ENCODE results near the gene STAT4.

Gene STAT4

GRCh38 chr2:191128172-191128910, 22.5 kb downstream of the STAT4 start:
- no peak overlapping the region for H4K91ac ChIP-seq (ENCODE audit: low read depth, low read length, poor library complexity)
- whole genome bisulfite sequencing, 2 donors (ENCODE audit: extremely low coverage in 2 of 2, insufficient read length in 2 of 2, insufficient replicate concordance in 1 of 2), result no CpG with 5 or more reads among the region's 8 CpGs

DNA sequence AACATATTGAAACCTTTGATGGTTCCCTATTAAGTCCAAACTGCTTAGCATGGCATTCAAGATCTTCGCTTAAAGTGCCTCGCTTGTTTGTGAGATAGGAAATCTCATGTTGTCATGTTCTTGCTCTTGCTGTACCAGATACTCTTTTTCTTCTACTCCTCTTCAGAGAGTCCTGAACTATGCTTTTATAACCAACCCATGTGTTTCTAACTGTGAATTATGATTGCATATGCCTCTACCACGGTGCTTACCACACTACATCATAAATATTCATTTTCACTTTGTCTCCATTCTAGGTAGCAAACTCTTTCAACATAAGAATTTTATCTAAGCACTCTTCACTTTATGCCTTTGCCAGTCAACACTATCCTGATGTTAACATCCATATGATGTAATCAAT, 23.6 kb downstream of the STAT4 start:
- Histone ChIP-seq H4K91ac (ENCODE audit: low read depth, low read length, poor library complexity) (no peak overlapping the region), H3K4me2 (ENCODE audit: insufficient read depth, low read length, poor library complexity, severe bottlenecking) (no peak overlapping the region), H2AFZ (ENCODE audit: low read length) (no peak overlapping the region), H3K18ac (ENCODE audit: low read length) (no peak overlapping the region), H3K4ac (ENCODE audit: low read length) (no peak overlapping the region), H3K27ac (replicated peaks; ENCODE audit: low read length) (no peak overlapping the region), H3K14ac (ENCODE audit: low read length) (no peak overlapping the region), H3K4me1 (ENCODE audit: control insufficient read depth in 2 of 2, insufficient read depth in 1 of 2, low read depth in 1 of 2, low read length in 2 of 2) (no peaks in the 10 kb centered on the region), H2BK5ac (ENCODE audit: low read length) (no peak overlapping the region), H4K8ac (ENCODE audit: low read depth, low read length) (no peak overlapping the region), H2BK120ac (ENCODE audit: low read depth, low read length) (no peak overlapping the region), H3K36me3 (replicated peaks in 1 of 2; ENCODE audit: control insufficient read depth in 2 of 2, insufficient read depth in 2 of 2, low read length in 2 of 2) (no peaks in the 10 kb centered on the region), H2BK12ac (ENCODE audit: low read length) (no peak overlapping the region), H3K9me3 (replicated peaks in 1 of 2; ENCODE audit: control insufficient read depth in 2 of 2, insufficient read depth in 1 of 2, low read depth in 1 of 2, low read length in 2 of 2) (no peaks in the 10 kb centered on the region), H3K79me1 (ENCODE audit: low read depth, low read length) (no peaks in the 10 kb centered on the region), H3K23ac (ENCODE audit: low read depth, low read length, poor library complexity) (no peak overlapping the region), H2BK15ac (ENCODE audit: low read length) (no peak overlapping the region), H3K27me3 (ENCODE audit: control insufficient read depth in 3 of 3, insufficient read depth in 3 of 3, low read depth in 1 of 3, low read length in 3 of 3) (no peaks in the 10 kb centered on the region), H3K4me3 (ENCODE audit: low read length in 2 of 2) (no peak overlapping the region), H2AK5ac (ENCODE audit: low read depth, low read length) (no peak overlapping the region), H3K9ac (ENCODE audit: low read depth, low read length, poor library complexity) (no peak overlapping the region)
- no peak for DNase-seq (ENCODE audit: low spot score)
- no CpG with 5 or more reads among the region's 3 CpGs for WGBS, 2 donors (ENCODE audit: extremely low coverage in 2 of 2, insufficient read length in 2 of 2, insufficient replicate concordance in 1 of 2)

More at GRCh38 chr2:191128172-191128910, 22.5 kb downstream of the STAT4 start:
- no peak overlapping the region for H3K27ac ChIP-seq (replicated peaks; ENCODE audit: low read length)
- H3K4me3 ChIP-seq (ENCODE audit: low read length in 2 of 2), result no peak overlapping the region
- no peak for DNase-seq (ENCODE audit: low spot score)
- no peak overlapping the region for H4K8ac ChIP-seq (ENCODE audit: low read depth, low read length)
- no peak overlapping the region for H2BK12ac ChIP-seq (ENCODE audit: low read length)
- no peak overlapping the region for H2BK5ac ChIP-seq (ENCODE audit: low read length)
- H2AK5ac ChIP-seq (ENCODE audit: low read depth, low read length), result no peak overlapping the region
- no peak overlapping the region for H2BK15ac ChIP-seq (ENCODE audit: low read length)
- no peak overlapping the region for H3K4me2 ChIP-seq (ENCODE audit: insufficient read depth, low read length, poor library complexity, severe bottlenecking)
- H3K14ac ChIP-seq (ENCODE audit: low read length), result no peak overlapping the region
- H2AFZ ChIP-seq (ENCODE audit: low read length), result no peak overlapping the region
- no peak overlapping the region for H3K9ac ChIP-seq (ENCODE audit: low read depth, low read length, poor library complexity)
- no peak overlapping the region for H3K23ac ChIP-seq (ENCODE audit: low read depth, low read length, poor library complexity)
- no peaks in the 10 kb centered on the region for H3K4me1 ChIP-seq (ENCODE audit: control insufficient read depth in 2 of 2, insufficient read depth in 1 of 2, low read depth in 1 of 2, low read length in 2 of 2)
- H3K27me3 ChIP-seq (ENCODE audit: control insufficient read depth in 3 of 3, insufficient read depth in 3 of 3, low read depth in 1 of 3, low read length in 3 of 3), result no peaks in the 10 kb centered on the region
- H3K18ac ChIP-seq (ENCODE audit: low read length), result no peak overlapping the region
- no peak overlapping the region for H3K4ac ChIP-seq (ENCODE audit: low read length)
- H3K36me3 ChIP-seq (replicated peaks in 1 of 2; ENCODE audit: control insufficient read depth in 2 of 2, insufficient read depth in 2 of 2, low read length in 2 of 2), result no peaks in the 10 kb centered on the region
- no peaks in the 10 kb centered on the region for H3K9me3 ChIP-seq (replicated peaks in 1 of 2; ENCODE audit: control insufficient read depth in 2 of 2, insufficient read depth in 1 of 2, low read depth in 1 of 2, low read length in 2 of 2)
- no peak overlapping the region for H2BK120ac ChIP-seq (ENCODE audit: low read depth, low read length)
- H3K79me1 ChIP-seq (ENCODE audit: low read depth, low read length), result no peaks in the 10 kb centered on the region

DNA sequence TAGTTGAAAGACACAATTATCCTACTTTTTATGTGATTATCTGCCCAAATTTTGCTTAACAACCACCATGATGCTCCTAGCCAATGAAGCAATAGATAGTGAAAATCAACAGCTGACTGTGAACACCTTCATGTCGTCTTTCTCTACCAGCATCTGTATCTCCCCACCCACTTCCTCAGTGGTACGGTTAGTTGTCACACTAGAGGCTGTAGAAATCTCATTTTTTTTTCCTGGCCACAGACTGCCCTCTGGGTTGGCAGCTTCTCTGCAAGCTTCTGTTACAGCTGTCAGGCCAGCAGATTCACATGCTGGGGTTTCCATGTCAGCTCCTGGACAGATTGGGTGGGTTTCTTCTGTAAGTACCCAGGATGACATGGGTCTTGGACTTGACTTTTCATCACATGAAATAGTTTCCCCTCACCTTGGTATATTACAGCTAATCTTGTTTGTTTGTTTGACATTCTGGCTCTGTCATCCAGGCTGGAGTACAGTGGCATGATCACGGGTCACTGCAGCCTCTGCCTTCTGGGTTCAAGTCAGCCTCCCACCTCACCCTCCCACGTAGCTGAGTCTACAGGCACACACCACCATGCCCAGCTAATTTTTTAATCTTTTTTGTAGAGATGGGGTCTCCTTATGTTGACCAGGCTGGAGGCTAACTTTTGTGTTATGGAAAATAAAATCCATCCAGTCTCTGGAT, 24.3 kb downstream of the STAT4 start:
- H3K14ac ChIP-seq (ENCODE audit: low read length), result no peak overlapping the region
- no peaks in the 10 kb centered on the region for H3K36me3 ChIP-seq (replicated peaks in 1 of 2; ENCODE audit: control insufficient read depth in 2 of 2, insufficient read depth in 2 of 2, low read length in 2 of 2)
- no peak overlapping the region for H3K9ac ChIP-seq (ENCODE audit: low read depth, low read length, poor library complexity)
- H2BK120ac ChIP-seq (ENCODE audit: low read depth, low read length), result no peak overlapping the region
- no peak overlapping the region for H3K18ac ChIP-seq (ENCODE audit: low read length)
- no peaks in the 10 kb centered on the region for H3K9me3 ChIP-seq (replicated peaks in 1 of 2; ENCODE audit: control insufficient read depth in 2 of 2, insufficient read depth in 1 of 2, low read depth in 1 of 2, low read length in 2 of 2)
- DNase-seq (ENCODE audit: low spot score), result no peak
- no peak overlapping the region for H4K91ac ChIP-seq (ENCODE audit: low read depth, low read length, poor library complexity)
- no CpG with 5 or more reads among the region's 4 CpGs for WGBS, 2 donors (ENCODE audit: extremely low coverage in 2 of 2, insufficient read length in 2 of 2, insufficient replicate concordance in 1 of 2)
- H4K8ac ChIP-seq (ENCODE audit: low read depth, low read length), result no peak overlapping the region
- H2BK15ac ChIP-seq (ENCODE audit: low read length), result no peak overlapping the region
- H2BK5ac ChIP-seq (ENCODE audit: low read length), result no peak overlapping the region
- no peaks in the 10 kb centered on the region for H3K27me3 ChIP-seq (ENCODE audit: control insufficient read depth in 3 of 3, insufficient read depth in 3 of 3, low read depth in 1 of 3, low read length in 3 of 3)
- H2AK5ac ChIP-seq (ENCODE audit: low read depth, low read length), result no peak overlapping the region
- no peak overlapping the region for H2BK12ac ChIP-seq (ENCODE audit: low read length)
- no peak overlapping the region for H3K4ac ChIP-seq (ENCODE audit: low read length)
- H3K4me1 ChIP-seq (ENCODE audit: control insufficient read depth in 2 of 2, insufficient read depth in 1 of 2, low read depth in 1 of 2, low read length in 2 of 2), result no peaks in the 10 kb centered on the region
- H3K4me3 ChIP-seq (ENCODE audit: low read length in 2 of 2), result no peak overlapping the region
- no peak overlapping the region for H2AFZ ChIP-seq (ENCODE audit: low read length)
- H3K4me2 ChIP-seq (ENCODE audit: insufficient read depth, low read length, poor library complexity, severe bottlenecking), result no peak overlapping the region
- no peaks in the 10 kb centered on the region for H3K79me1 ChIP-seq (ENCODE audit: low read depth, low read length)
- no peak overlapping the region for H3K23ac ChIP-seq (ENCODE audit: low read depth, low read length, poor library complexity)
- H3K27ac ChIP-seq (replicated peaks; ENCODE audit: low read length), result no peak overlapping the region

- Histone ChIP-seq H3K23ac (ENCODE audit: low read depth, low read length, poor library complexity) (no peak overlapping the region), H3K18ac (ENCODE audit: low read length) (no peak overlapping the region), H3K14ac (ENCODE audit: low read length) (no peak overlapping the region), H3K4ac (ENCODE audit: low read length) (no peak overlapping the region), H3K9ac (ENCODE audit: low read depth, low read length, poor library complexity) (no peak overlapping the region), H2BK12ac (ENCODE audit: low read length) (no peak overlapping the region), H4K8ac (ENCODE audit: low read depth, low read length) (no peak overlapping the region), H3K27me3 (ENCODE audit: control insufficient read depth in 3 of 3, insufficient read depth in 3 of 3, low read depth in 1 of 3, low read length in 3 of 3) (no peaks in the 10 kb centered on the region), H3K9me3 (replicated peaks in 1 of 2; ENCODE audit: control insufficient read depth in 2 of 2, insufficient read depth in 1 of 2, low read depth in 1 of 2, low read length in 2 of 2) (no peaks in the 10 kb centered on the region), H2BK5ac (ENCODE audit: low read length) (no peak overlapping the region), H2BK15ac (ENCODE audit: low read length) (no peak overlapping the region), H3K4me3 (ENCODE audit: low read length in 2 of 2) (no peak overlapping the region), H2AK5ac (ENCODE audit: low read depth, low read length) (no peak overlapping the region), H3K4me2 (ENCODE audit: insufficient read depth, low read length, poor library complexity, severe bottlenecking) (no peak overlapping the region), H3K27ac (replicated peaks; ENCODE audit: low read length) (no peak overlapping the region), H4K91ac (ENCODE audit: low read depth, low read length, poor library complexity) (no peak overlapping the region), H3K79me1 (ENCODE audit: low read depth, low read length) (no peaks in the 10 kb centered on the region), H2AFZ (ENCODE audit: low read length) (no peak overlapping the region), H2BK120ac (ENCODE audit: low read depth, low read length) (no peak overlapping the region), H3K4me1 (ENCODE audit: control insufficient read depth in 2 of 2, insufficient read depth in 1 of 2, low read depth in 1 of 2, low read length in 2 of 2) (no peaks in the 10 kb centered on the region), H3K36me3 (replicated peaks in 1 of 2; ENCODE audit: control insufficient read depth in 2 of 2, insufficient read depth in 2 of 2, low read length in 2 of 2) (no peaks in the 10 kb centered on the region)
- WGBS, 2 donors (ENCODE audit: extremely low coverage in 2 of 2, insufficient read length in 2 of 2, insufficient replicate concordance in 1 of 2), result no CpG with 5 or more reads among the region's 2 CpGs
- no peak for DNase-seq (ENCODE audit: low spot score)
These were observed 25.1 kb downstream of the STAT4 start for GRCh38 chr2:191125646-191126045.

All from neuronal stem cell (in vitro differentiated cells).